Islet of Langerhans (tissue), 1 donor: ENCODE measurements around the gene DNAAF3.
"Not testable (repeated sequence)": the region's sequence is repeated elsewhere in the genome, so short reads cannot be mapped to it uniquely, and the experiment has no call there.

Source experiments
- FAIRE-seq: peaks from one replicate; lab custom pipeline; 2011; peaks lifted over from hg19 to GRCh38; lab: Jason Lieb, UNC

DNAAF3 gene

GRCh38 chr19:55175117-55175867 lies 8.9 kb upstream of the DNAAF3 start:
- no peak for FAIRE-seq

GRCh38 chr19:55174425-55175116 lies 8.2 kb upstream of the DNAAF3 start:
- no peak for FAIRE-seq

GRCh38 chr19:55173714-55174409 lies 7.4 kb upstream of the DNAAF3 start:
- FAIRE-seq, result no peak

- no peak for FAIRE-seq
Measured at GRCh38 chr19:55173186-55173713, 6.8 kb upstream of the DNAAF3 start.

DNA sequence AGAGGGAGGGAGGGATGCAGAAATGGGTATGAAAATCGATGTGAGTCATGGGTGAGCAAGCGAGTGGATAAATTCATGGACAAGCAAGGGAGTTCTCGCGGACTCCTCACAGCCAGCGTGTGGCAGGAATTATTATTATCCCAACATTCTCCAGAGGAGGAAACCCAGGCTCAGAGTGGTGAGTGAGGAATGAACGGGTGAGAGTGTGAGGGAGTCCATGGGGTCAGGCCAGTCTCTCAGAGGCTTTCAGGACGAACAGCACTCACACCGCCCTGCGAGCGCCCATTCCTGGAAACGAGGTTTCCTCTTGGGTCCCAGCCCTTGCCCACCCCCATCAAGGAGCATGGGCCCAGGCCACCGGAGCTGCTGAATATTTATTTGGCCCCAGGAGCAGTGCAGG lies 6.3 kb upstream of the DNAAF3 start:
- FAIRE-seq, result no peak

- not testable (repeated sequence) for FAIRE-seq
Measured at GRCh38 chr19:55172318-55172717, 5.9 kb upstream of the DNAAF3 start.

GRCh38 chr19:55171440-55171839 lies 5.0 kb upstream of the DNAAF3 start:
- no peak for FAIRE-seq

GRCh38 chr19:55169136-55169535 lies 2.7 kb upstream of the DNAAF3 start:
- no peak for FAIRE-seq

GRCh38 chr19:55165952-55166529 lies 372 bp downstream of the DNAAF3 start:
- no peak for FAIRE-seq

GRCh38 chr19:55161571-55162322 lies 4.7 kb downstream of the DNAAF3 start:
- FAIRE-seq, result no peak

DNA sequence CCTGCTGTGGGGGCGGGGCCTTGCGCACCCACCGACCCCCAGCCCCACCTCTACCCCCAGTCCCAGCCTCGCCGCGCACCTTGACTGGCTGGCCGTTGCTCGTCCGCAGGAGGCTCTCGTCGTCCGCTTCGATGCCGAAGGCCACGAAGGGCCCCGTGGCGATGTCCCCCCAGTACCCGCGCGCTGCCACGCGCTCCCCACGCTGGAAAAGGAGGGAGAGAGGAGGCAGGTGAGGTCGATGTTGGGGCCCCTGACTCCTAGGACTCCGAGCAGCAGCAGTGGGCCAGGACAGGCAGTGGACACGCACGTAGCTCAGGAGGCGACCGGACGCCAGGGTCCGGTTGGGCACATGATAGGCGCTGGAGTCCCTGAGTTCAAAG lies 5.4 kb downstream of the DNAAF3 start:
- no peak for FAIRE-seq

GRCh38 chr19:55160128-55160985 lies 6.1 kb downstream of the DNAAF3 start:
- FAIRE-seq, result no peak

- FAIRE-seq, result no peak
Measured at GRCh38 chr19:55158848-55159749, 7.3 kb downstream of the DNAAF3 start.

- FAIRE-seq, result no peak
Measured at GRCh38 chr19:55158423-55158822, 8.0 kb downstream of the DNAAF3 start.

- FAIRE-seq, result no peak
Measured at GRCh38 chr19:55157064-55157908, 9.1 kb downstream of the DNAAF3 start, which contains the start of gene TNNI3. Gene TNNI3, minus strand, starts transcription at chr19:55157732. Its CDS starts 143 bp downstream, at chr19:55157589.

DNA sequence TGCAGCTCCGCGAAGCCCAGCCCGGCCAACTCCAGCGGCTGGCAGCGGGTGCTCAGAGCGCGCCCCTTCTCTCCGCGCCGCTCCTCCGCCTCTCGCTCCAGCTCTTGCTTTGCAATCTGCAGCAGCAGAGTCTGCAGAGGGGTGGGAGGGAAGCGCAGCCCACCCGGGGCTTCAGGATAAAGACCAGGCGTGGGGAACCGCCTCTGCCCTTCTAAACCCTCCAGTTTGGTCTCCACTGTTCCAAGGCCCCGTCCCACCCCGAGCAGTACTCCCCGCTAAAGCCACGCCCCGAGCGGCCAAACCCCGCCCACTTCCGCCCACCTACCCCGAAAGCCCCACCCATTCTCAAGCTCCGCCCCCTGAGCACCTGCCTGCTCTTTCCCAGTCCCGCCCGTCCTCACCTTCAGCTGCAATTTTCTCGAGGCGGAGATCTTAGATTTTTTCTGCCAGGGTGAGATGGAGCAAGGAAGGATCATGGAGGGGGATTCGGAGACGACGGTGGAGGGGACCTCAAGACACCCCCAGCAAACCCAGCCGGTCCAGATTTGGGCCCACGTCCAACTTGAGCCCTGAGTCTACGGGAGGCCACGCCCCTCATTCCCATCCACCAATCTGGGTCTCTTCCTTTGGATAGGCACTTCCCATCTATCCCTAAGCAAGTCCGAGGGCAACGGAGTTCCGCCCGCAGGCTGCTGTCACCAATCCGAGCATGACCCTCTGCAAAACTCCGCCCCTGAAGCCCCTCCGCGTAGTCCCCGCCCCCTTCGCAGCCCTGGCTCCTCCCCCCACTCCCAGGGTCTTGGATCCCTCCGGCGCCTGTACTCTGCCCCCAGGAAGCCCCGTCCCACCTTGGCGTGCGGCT lies 10.0 kb downstream of the DNAAF3 start:
- no peak for FAIRE-seq

- FAIRE-seq, result not testable (repeated sequence)
Measured at GRCh38 chr19:55155784-55156183, 10.6 kb downstream of the DNAAF3 start.
